ENCODE measurements around the gene EN2. TPM values are rescaled to one million over a fixed set of nuclear protein-coding genes. Genes with fewer than 3 reads are reported as not detected.

The EN2 gene
- total RNA-seq, 2 experiments from 2014 or later: not detected

GRCh38 chr7:155420116-155420515, 37.8 kb upstream of the EN2 start:
- Histone ChIP-seq H3K4me3 (ENCODE audit: low read depth, low read length, poor library complexity, severe bottlenecking) (no peak overlapping the region), H3K36me3 (ENCODE audit: insufficient read depth, low read length) (no peaks in the 10 kb centered on the region), H2AFZ (ENCODE audit: low read length) (no peak overlapping the region), H3K9me3 (ENCODE audit: low read length) (no peaks in the 10 kb centered on the region), H3K4me2 (ENCODE audit: low read length) (no peak overlapping the region), H4K20me1 (ENCODE audit: insufficient read depth, low read length) (no peaks in the 10 kb centered on the region; the same call in 1 of the 2 replicates), H3K79me2 (ENCODE audit: insufficient read depth, low read depth, low read length) (no peaks in the 10 kb centered on the region), H3K27ac (ENCODE audit: low read depth, low read length, poor library complexity, severe bottlenecking) (no peak overlapping the region), H3K9me2 (ENCODE audit: insufficient read depth, low read length) (no peaks in the 10 kb centered on the region), H3K4me1 (ENCODE audit: insufficient read depth, low read length, poor library complexity, severe bottlenecking) (no peaks in the 10 kb centered on the region)
- POLR2A ChIA-PET: no interaction called here
- no peak for TF ChIP-seq EZH2phosphoT487 (IDR thresholded peaks at IDR 0.05; ENCODE audit: borderline replicate concordance, low read depth, low read length)
- TF ChIP-seq, protein P1, sequence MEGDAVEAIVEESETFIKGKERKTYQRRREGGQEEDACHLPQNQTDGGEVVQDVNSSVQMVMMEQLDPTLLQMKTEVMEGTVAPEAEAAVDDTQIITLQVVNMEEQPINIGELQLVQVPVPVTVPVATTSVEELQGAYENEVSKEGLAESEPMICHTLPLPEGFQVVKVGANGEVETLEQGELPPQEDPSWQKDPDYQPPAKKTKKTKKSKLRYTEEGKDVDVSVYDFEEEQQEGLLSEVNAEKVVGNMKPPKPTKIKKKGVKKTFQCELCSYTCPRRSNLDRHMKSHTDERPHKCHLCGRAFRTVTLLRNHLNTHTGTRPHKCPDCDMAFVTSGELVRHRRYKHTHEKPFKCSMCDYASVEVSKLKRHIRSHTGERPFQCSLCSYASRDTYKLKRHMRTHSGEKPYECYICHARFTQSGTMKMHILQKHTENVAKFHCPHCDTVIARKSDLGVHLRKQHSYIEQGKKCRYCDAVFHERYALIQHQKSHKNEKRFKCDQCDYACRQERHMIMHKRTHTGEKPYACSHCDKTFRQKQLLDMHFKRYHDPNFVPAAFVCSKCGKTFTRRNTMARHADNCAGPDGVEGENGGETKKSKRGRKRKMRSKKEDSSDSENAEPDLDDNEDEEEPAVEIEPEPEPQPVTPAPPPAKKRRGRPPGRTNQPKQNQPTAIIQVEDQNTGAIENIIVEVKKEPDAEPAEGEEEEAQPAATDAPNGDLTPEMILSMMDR (conservative IDR thresholded peaks at IDR 0.05; ENCODE audit: low read length): no peak
- intact Hi-C loops (cut with micrococcal nuclease; ENCODE audit: unreplicated experiment): no loop called here
- CTCF ChIA-PET (ENCODE audit: unreplicated experiment): no interaction called here
- DNase-seq (ENCODE audit: low spot score): no peak
- no TSS peak for BruUV-seq (replicated peaks)

DNA sequence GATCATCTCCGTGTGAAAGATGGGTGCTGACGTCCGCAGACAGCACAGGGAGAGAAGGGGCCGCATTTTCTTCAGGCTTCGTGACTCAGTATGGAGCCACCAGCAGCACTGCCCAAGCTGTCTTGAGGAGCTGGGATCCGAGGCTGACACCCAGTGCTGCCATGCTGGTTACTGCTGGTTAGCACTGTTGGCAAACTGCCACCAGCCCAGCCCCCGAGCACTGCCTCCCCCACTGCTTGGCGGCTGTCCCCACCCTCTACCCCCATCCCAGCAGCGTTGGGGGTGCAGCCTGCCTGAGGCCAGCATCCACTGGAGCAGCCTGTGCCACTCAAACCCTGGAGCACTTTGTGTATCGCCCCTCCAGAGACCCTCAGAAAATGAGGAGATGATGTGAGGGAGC, 35.8 kb upstream of the EN2 start:
- no peak for DNase-seq (ENCODE audit: low spot score)
- TF ChIP-seq EZH2phosphoT487 (IDR thresholded peaks at IDR 0.05; ENCODE audit: borderline replicate concordance, low read depth, low read length): no peak
- TF ChIP-seq, protein P1 (conservative IDR thresholded peaks at IDR 0.05; ENCODE audit: low read length): no peak
- no TSS peak for BruUV-seq (replicated peaks)
- no peaks in the 10 kb centered on the region for H3K79me2 ChIP-seq (ENCODE audit: insufficient read depth, low read depth, low read length)
- no peaks in the 10 kb centered on the region for H3K9me3 ChIP-seq (ENCODE audit: low read length)
- H4K20me1 ChIP-seq (ENCODE audit: insufficient read depth, low read length): no peaks in the 10 kb centered on the region; the same call in 1 of the 2 replicates
- no peak overlapping the region for H3K4me3 ChIP-seq (ENCODE audit: low read depth, low read length, poor library complexity, severe bottlenecking)
- H3K9me2 ChIP-seq (ENCODE audit: insufficient read depth, low read length): no peaks in the 10 kb centered on the region
- H3K27ac ChIP-seq (ENCODE audit: low read depth, low read length, poor library complexity, severe bottlenecking): no peak overlapping the region
- POLR2A ChIA-PET: no interaction called here
- CTCF ChIA-PET (ENCODE audit: unreplicated experiment): no interaction called here
- no peak overlapping the region for H3K4me2 ChIP-seq (ENCODE audit: low read length)
- no peaks in the 10 kb centered on the region for H3K4me1 ChIP-seq (ENCODE audit: insufficient read depth, low read length, poor library complexity, severe bottlenecking)
- H2AFZ ChIP-seq (ENCODE audit: low read length): no peak overlapping the region
- intact Hi-C loops (cut with micrococcal nuclease; ENCODE audit: unreplicated experiment): no loop called here
- H3K36me3 ChIP-seq (ENCODE audit: insufficient read depth, low read length): no peaks in the 10 kb centered on the region

DNA sequence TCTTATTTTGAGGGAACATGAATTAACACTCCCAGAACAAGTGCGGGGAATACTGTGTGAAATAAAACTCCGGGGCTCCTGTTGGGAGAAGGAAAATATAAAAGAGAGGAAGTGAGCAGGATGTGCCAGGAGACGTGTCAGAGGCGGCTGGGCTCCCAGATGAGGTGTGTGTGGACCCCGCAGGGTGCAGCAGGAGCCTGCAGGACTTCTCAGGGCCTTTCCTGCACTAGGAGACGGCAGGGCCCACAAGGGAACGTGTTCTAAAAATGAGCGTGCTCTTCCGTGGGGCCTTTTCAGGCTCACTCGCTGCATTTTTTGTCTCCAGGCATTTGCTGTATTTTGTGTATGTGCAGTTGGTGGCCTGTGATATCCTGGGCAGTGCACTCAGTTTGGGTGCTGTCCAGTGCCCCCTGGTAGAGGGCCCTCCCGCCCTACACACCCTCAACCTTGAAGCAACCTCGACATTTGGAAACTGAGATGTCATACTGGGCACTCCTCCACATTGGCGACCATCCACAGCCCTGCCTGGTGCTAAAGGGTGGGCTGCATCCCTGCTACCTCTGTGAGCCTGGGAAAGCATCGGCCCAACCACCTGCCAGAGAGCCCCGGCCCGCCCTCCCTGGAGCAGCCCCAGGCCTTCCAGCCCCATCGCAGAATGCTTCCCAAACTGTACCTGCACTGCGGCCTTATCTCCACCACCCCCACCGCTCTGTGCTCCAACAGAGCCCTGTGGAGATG, 35.2 kb upstream of the EN2 start:
- CTCF ChIA-PET (ENCODE audit: unreplicated experiment): no interaction called here

More for the DNA sequence above, 35.2 kb upstream of the EN2 start:
- TF ChIP-seq, protein P1 (conservative IDR thresholded peaks at IDR 0.05; ENCODE audit: low read length): no peak
- TF ChIP-seq EZH2phosphoT487 (IDR thresholded peaks at IDR 0.05; ENCODE audit: borderline replicate concordance, low read depth, low read length): no peak
- Histone ChIP-seq H2AFZ (ENCODE audit: low read length) (no peak overlapping the region), H3K9me3 (ENCODE audit: low read length) (no peaks in the 10 kb centered on the region), H3K27ac (ENCODE audit: low read depth, low read length, poor library complexity, severe bottlenecking) (no peak overlapping the region), H3K79me2 (ENCODE audit: insufficient read depth, low read depth, low read length) (no peaks in the 10 kb centered on the region), H3K9me2 (ENCODE audit: insufficient read depth, low read length) (no peaks in the 10 kb centered on the region), H3K36me3 (ENCODE audit: insufficient read depth, low read length) (no peaks in the 10 kb centered on the region), H3K4me3 (ENCODE audit: low read depth, low read length, poor library complexity, severe bottlenecking) (no peak overlapping the region), H4K20me1 (ENCODE audit: insufficient read depth, low read length) (no peaks in the 10 kb centered on the region; the same call in 1 of the 2 replicates), H3K4me1 (ENCODE audit: insufficient read depth, low read length, poor library complexity, severe bottlenecking) (no peaks in the 10 kb centered on the region), H3K4me2 (ENCODE audit: low read length) (no peak overlapping the region)
- POLR2A ChIA-PET: interaction anchor here (0.6 kb wide), 1 partner anchor 232 kb away, joined by 6 read pairs; no protein-coding TSS in a partner anchor
- BruUV-seq (replicated peaks): no TSS peak
- DNase-seq (ENCODE audit: low spot score): no peak
- intact Hi-C loops (cut with micrococcal nuclease; ENCODE audit: unreplicated experiment): no loop called here

Measured in OCI-LY7 (cell line).